NCI-H460 (cell line): ENCODE measurements around the gene NDUFAF8. TPM values are rescaled to one million over a fixed set of nuclear protein-coding genes. Genes with fewer than 3 reads are reported as not detected.

Experiments
- DNase-seq: peaks from one replicate; pipeline ENCODE4 v3.0.0-alpha.2; 2016; ENCODE audit warnings: low read depth; ENCODE audit errors: extremely low read depth
- total RNA-seq: library from RNA; depleted of rRNA; stranded (reverse); fragments of >200 nt; shearing (Covaris generic); gene quantifications from 2 replicates; pipeline ENCODE4 v1.2.3, GENCODE V29; 2014; rRNA removed

Gene NDUFAF8
- total RNA-seq, 1 experiment from 2014 or later: 88.5 TPM

- DNase-seq: no peak
Measured at GRCh38 chr17:81288715-81289114, 49.6 kb downstream of the NDUFAF8 start.

GRCh38 chr17:81289627-81290026, 50.5 kb downstream of the NDUFAF8 start:
- DNase-seq: no peak

- DNase-seq: no peak
Measured at GRCh38 chr17:81290230-81290629, 51.1 kb downstream of the NDUFAF8 start.

Other genes with a start within 250 kb of the NDUFAF8 start
- gene CHMP6, start 247.5 kb upstream of the NDUFAF8 start, total RNA-seq: 7.3 and 7.6 TPM in 2 replicates
- gene BAIAP2, start 204.2 kb upstream of the NDUFAF8 start, total RNA-seq: 9.7 and 13.1 TPM in 2 replicates
- not detected in 2 replicates for gene PVALEF, start 73.8 kb upstream of the NDUFAF8 start, total RNA-seq
- gene AATK, start 73.1 kb upstream of the NDUFAF8 start, total RNA-seq: 0.43 and 0.74 TPM in 2 replicates
- 5.2 TPM in 2 replicates for gene CEP131, start 16.4 kb upstream of the NDUFAF8 start, total RNA-seq
- 18.3 and 19.6 TPM in 2 replicates for gene TEPSIN, start 263 bp upstream of the NDUFAF8 start, total RNA-seq
- 41.8 and 49.3 TPM in 2 replicates for gene SLC38A10, start 56.0 kb downstream of the NDUFAF8 start, total RNA-seq
- gene BAHCC1, start 156.1 kb downstream of the NDUFAF8 start, total RNA-seq: 6.0 and 6.7 TPM in 2 replicates